ENCODE data around the gene KCND3. TPM values are rescaled to one million over a fixed set of nuclear protein-coding genes. Genes with fewer than 3 reads are reported as not detected.

The KCND3 gene
- total RNA-seq (ENCODE audit: unreplicated experiment), result 3.7 TPM
- long read RNA-seq, result 0 reads

DNA sequence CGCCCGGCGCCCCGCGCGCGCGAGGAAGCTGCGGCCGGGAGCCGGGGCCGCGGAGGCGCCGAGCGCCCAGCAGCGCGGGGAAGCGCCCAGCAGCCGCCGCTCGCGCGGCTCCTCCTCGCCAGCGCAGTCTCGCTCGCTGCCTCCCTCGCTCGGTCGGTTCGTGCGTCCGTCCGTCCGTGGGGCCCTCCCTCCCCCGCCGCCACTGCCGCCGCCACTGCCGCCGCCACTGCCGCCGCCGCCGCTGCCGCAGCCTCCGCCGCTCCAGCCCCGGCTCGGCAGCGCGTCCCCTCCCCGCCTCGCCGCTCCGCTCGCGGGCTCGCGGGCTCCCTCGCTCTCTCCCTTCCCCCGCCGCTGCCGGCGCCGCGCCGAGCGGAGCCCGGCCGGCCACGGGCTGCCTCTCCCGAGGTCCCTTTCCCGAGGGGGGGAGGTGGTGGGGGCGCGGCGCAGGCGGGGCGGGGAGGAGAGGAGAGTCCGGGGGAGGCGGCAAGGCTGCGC, at the start of gene KCND3:
KCND3 (minus strand) TSS at position 138 of the 495 bp plus-strand sequence.
- H3K27ac Mint-ChIP-seq (ENCODE audit: unreplicated experiment), result no peak within 1 kb of the TSS
- H3K4me1 Mint-ChIP-seq (ENCODE audit: low read depth, unreplicated experiment), result peaks cover 8% of the 10 kb centered on the region
- peak; percentile 54 for DNase-seq
- H3K4me3 Mint-ChIP-seq (ENCODE audit: unreplicated experiment), result peak within 1 kb of the TSS; percentile 84
- TF ChIP-seq, protein P1, sequence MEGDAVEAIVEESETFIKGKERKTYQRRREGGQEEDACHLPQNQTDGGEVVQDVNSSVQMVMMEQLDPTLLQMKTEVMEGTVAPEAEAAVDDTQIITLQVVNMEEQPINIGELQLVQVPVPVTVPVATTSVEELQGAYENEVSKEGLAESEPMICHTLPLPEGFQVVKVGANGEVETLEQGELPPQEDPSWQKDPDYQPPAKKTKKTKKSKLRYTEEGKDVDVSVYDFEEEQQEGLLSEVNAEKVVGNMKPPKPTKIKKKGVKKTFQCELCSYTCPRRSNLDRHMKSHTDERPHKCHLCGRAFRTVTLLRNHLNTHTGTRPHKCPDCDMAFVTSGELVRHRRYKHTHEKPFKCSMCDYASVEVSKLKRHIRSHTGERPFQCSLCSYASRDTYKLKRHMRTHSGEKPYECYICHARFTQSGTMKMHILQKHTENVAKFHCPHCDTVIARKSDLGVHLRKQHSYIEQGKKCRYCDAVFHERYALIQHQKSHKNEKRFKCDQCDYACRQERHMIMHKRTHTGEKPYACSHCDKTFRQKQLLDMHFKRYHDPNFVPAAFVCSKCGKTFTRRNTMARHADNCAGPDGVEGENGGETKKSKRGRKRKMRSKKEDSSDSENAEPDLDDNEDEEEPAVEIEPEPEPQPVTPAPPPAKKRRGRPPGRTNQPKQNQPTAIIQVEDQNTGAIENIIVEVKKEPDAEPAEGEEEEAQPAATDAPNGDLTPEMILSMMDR (IDR thresholded peaks at IDR 0.05; ENCODE audit: partially characterized antibody, unreplicated experiment), result no peak
- H3K36me3 Mint-ChIP-seq (ENCODE audit: unreplicated experiment), result no peaks in the 10 kb centered on the region
- peaks cover 14% of the 10 kb centered on the region for H3K27me3 Mint-ChIP-seq (ENCODE audit: unreplicated experiment)
- H3K9me3 Mint-ChIP-seq (ENCODE audit: unreplicated experiment), result peaks cover 13% of the 10 kb centered on the region

- H3K27ac Mint-ChIP-seq (ENCODE audit: unreplicated experiment), result no peak overlapping the region
- TF ChIP-seq, protein P1 (IDR thresholded peaks at IDR 0.05; ENCODE audit: partially characterized antibody, unreplicated experiment), result no peak
- H3K36me3 Mint-ChIP-seq (ENCODE audit: unreplicated experiment), result no peaks in the 10 kb centered on the region
- no peak for DNase-seq
- H3K4me1 Mint-ChIP-seq (ENCODE audit: low read depth, unreplicated experiment), result peaks cover 3% of the 10 kb centered on the region
- H3K9me3 Mint-ChIP-seq (ENCODE audit: unreplicated experiment), result no peaks in the 10 kb centered on the region
- no peak overlapping the region for H3K4me3 Mint-ChIP-seq (ENCODE audit: unreplicated experiment)
- H3K27me3 Mint-ChIP-seq (ENCODE audit: unreplicated experiment), result no peaks in the 10 kb centered on the region
Measured at GRCh38 chr1:112034277-112034676, 44.8 kb upstream of the KCND3 start.

DNA sequence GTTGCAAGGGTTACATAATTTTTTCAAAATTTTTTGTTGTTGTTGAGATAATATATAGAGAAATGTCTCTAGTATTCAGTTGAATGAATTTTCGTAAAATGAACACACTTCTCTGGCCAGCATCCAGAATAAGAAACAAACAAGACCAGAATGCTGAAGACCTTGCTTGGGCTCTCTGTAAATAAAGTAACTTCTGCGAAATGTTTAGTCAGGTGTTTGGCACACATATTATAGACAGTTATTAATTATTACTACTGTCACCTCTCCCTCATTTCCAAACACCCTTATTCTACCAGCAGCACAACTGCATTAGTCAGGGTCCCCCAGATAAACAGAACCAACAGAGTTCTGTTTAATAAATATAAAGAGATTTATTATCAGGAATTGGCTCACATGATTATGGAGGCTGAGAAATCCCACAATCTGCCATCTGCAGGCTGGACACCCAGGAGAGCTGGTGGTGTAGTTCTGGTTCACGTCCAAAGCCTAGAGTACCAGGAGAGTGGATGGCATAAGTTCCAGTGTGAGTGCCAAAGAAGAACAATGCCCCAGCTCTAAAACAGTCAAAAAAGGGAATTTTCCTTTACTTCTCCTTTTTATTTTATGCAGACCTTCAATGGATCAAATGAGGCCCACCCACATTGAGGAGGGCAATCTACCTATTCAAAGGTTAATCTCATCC, 44.1 kb upstream of the KCND3 start:
- Mint-ChIP-seq H3K4me1 (ENCODE audit: low read depth, unreplicated experiment) (peaks cover 9% of the 10 kb centered on the region), H3K27ac (ENCODE audit: unreplicated experiment) (no peak overlapping the region), H3K4me3 (ENCODE audit: unreplicated experiment) (no peak overlapping the region), H3K27me3 (ENCODE audit: unreplicated experiment) (no peaks in the 10 kb centered on the region), H3K36me3 (ENCODE audit: unreplicated experiment) (no peaks in the 10 kb centered on the region), H3K9me3 (ENCODE audit: unreplicated experiment) (no peaks in the 10 kb centered on the region)
- DNase-seq, result no peak
- TF ChIP-seq, protein P1 (IDR thresholded peaks at IDR 0.05; ENCODE audit: partially characterized antibody, unreplicated experiment), result no peak

DNA sequence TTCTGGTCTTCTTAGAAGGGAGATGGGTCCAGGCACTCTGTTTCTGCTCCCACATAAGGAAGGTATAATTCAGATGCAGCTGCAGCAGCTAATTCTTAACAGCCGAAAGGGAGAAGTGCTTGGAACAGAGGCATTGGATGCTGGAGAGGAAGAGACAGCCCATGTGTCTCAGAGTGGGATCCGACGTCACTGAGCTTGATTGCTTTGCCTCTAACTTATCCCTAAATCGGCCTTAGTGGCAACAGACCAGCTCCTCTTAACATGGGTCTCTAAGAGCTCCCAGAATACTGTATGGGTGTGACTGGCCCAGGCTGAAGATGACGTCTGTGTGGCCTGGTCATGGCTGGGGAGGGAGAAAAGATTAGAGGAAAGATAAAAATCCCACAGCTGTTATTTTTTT, 40.7 kb upstream of the KCND3 start:
- H3K36me3 Mint-ChIP-seq (ENCODE audit: unreplicated experiment), result no peaks in the 10 kb centered on the region
- no peak overlapping the region for H3K27ac Mint-ChIP-seq (ENCODE audit: unreplicated experiment)
- peaks cover 4% of the 10 kb centered on the region for H3K27me3 Mint-ChIP-seq (ENCODE audit: unreplicated experiment)
- no peak for DNase-seq
- H3K4me3 Mint-ChIP-seq (ENCODE audit: unreplicated experiment), result no peak overlapping the region
- H3K4me1 Mint-ChIP-seq (ENCODE audit: low read depth, unreplicated experiment), result peaks cover 18% of the 10 kb centered on the region
- TF ChIP-seq, protein P1 (IDR thresholded peaks at IDR 0.05; ENCODE audit: partially characterized antibody, unreplicated experiment), result no peak
- peaks cover 2% of the 10 kb centered on the region for H3K9me3 Mint-ChIP-seq (ENCODE audit: unreplicated experiment)

DNA sequence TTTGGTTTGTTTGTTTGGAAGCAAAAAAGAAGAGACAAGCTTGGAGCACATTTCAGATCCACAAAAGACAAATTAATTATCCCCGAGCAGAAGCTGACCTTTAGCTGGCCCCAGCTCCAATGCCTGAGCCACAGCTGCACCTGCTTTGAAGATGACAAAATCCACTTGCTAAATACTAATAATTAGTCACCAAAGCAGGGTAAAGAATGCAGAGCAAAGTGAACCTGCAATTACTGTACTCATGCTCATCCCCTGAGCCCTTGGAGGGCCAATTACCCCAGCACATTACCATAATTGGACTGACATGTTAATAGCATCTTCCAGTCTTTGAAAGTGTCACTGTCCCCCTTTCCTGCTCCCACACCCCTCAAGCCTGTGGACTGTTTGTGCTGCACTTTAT, 38.2 kb upstream of the KCND3 start:
- no peak overlapping the region for H3K4me3 Mint-ChIP-seq (ENCODE audit: unreplicated experiment)
- H3K9me3 Mint-ChIP-seq (ENCODE audit: unreplicated experiment), result peaks cover 2% of the 10 kb centered on the region
- peaks cover 6% of the 10 kb centered on the region for H3K36me3 Mint-ChIP-seq (ENCODE audit: unreplicated experiment)
- H3K4me1 Mint-ChIP-seq (ENCODE audit: low read depth, unreplicated experiment), result peaks cover 18% of the 10 kb centered on the region
- no peak overlapping the region for H3K27ac Mint-ChIP-seq (ENCODE audit: unreplicated experiment)
- TF ChIP-seq, protein P1 (IDR thresholded peaks at IDR 0.05; ENCODE audit: partially characterized antibody, unreplicated experiment), result no peak
- H3K27me3 Mint-ChIP-seq (ENCODE audit: unreplicated experiment), result peaks cover 4% of the 10 kb centered on the region
- DNase-seq, result peak; percentile 18
